Activated CD8-positive, alpha-beta T cell treated with anti-CD3 and anti-CD28 coated beads for 36 hours (primary cell): ENCODE data around the gene OR5AS1. TPM values are rescaled to one million over a fixed set of nuclear protein-coding genes. Genes with fewer than 3 reads are reported as not detected.
"Not testable (repeated sequence)": the region's sequence is repeated elsewhere in the genome, so short reads cannot be mapped to it uniquely, and the experiment has no call there.

Source experiments
- ATAC-seq: fragments of 200-7000 bp; cut with Tn5 transposase; one replicate; pipeline ENCODE4 v1.10.0; 2021; ENCODE audit warnings: mild to moderate bottlenecking, moderate library complexity
- CTCF ChIA-PET: fragments of 350-600 bp; sonication (Branson Sonifier 250); formaldehyde crosslinking; loops from one replicate; lab custom pipeline; 2021; ENCODE audit warnings: antibody characterized with exemption; lab: Charles Lee
- POLR2A ChIA-PET: fragments of 350-600 bp; sonication (Branson Sonifier 250); formaldehyde crosslinking; loops from one replicate; lab custom pipeline; 2021; ENCODE audit warnings: antibody characterized with exemption; lab: Charles Lee
- DNase-seq: peaks from one replicate; pipeline ENCODE4 v3.0.0-alpha.2; 2020
- H3K27ac Mint-ChIP-seq: one replicate; pipeline ENCODE4 v1.8.0; 2021; ENCODE audit warnings: mild to moderate bottlenecking, mixed read lengths
- H3K27me3 Mint-ChIP-seq: one replicate; pipeline ENCODE4 v1.8.0; 2021; ENCODE audit warnings: mixed read lengths
- H3K36me3 Mint-ChIP-seq: one replicate; pipeline ENCODE4 v1.8.0; 2021; ENCODE audit warnings: low read depth, mixed read lengths
- H3K4me1 Mint-ChIP-seq: one replicate; pipeline ENCODE4 v1.8.0; 2021; ENCODE audit warnings: low read depth, mixed read lengths
- H3K4me3 Mint-ChIP-seq: one replicate; pipeline ENCODE4 v1.8.0; 2021; ENCODE audit warnings: mild to moderate bottlenecking, moderate library complexity, mixed read lengths
- H3K9me3 Mint-ChIP-seq: one replicate; pipeline ENCODE4 v1.8.0; 2021; ENCODE audit warnings: mixed read lengths
- intact Hi-C: fragments of 100-400 bp; cut with micrococcal nuclease; formaldehyde crosslinking; loops from one replicate; pipeline ENCODE4 v1.10.0; 2022
- total RNA-seq, 2 experiments: library from RNA; stranded (reverse); gene quantifications; one replicate each; pipeline ENCODE4 v1.2.3, GENCODE V29; 2021
- TF ChIP-seq, protein P1 (sequence below): fragments of 200-600 bp; IDR thresholded peaks from one replicate; pipeline ENCODE4 v1.8.0; 2022; ENCODE audit warnings: antibody characterized with exemption, mild to moderate bottlenecking

The OR5AS1 gene
- total RNA-seq, 2 experiments from 2014 or later, result not detected

DNA sequence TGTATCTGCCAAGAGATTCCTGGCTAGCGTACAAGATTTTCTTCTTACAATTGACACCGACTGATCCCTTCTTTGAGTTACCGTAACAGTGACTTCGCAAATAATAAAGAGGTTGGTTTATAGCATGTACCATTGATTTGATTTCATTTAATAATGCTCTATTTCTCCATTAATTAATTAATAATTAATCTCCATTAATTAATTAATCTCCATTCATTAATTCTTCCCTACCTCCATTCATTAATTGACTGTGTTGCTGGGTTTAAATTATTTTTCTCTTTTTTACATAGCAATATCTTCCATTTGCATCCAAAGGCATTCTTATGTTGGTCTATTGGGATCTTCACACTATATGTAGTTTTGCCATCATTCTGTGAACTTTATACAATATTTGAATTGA lies 21.0 kb downstream of the OR5AS1 start:
- ChIA-PET CTCF (no interaction called here), POLR2A (no interaction called here)
- no peak for ATAC-seq
- no peaks in the 10 kb centered on the region for H3K27me3 Mint-ChIP-seq
- no peak overlapping the region for H3K27ac Mint-ChIP-seq
- H3K4me3 Mint-ChIP-seq, result no peak overlapping the region
- no peaks in the 10 kb centered on the region for H3K36me3 Mint-ChIP-seq
- DNase-seq, result no peak
- peaks cover 5% of the 10 kb centered on the region for H3K9me3 Mint-ChIP-seq
- H3K4me1 Mint-ChIP-seq, result no peaks in the 10 kb centered on the region
- intact Hi-C loops, result no loop called here
- TF ChIP-seq, protein P1, sequence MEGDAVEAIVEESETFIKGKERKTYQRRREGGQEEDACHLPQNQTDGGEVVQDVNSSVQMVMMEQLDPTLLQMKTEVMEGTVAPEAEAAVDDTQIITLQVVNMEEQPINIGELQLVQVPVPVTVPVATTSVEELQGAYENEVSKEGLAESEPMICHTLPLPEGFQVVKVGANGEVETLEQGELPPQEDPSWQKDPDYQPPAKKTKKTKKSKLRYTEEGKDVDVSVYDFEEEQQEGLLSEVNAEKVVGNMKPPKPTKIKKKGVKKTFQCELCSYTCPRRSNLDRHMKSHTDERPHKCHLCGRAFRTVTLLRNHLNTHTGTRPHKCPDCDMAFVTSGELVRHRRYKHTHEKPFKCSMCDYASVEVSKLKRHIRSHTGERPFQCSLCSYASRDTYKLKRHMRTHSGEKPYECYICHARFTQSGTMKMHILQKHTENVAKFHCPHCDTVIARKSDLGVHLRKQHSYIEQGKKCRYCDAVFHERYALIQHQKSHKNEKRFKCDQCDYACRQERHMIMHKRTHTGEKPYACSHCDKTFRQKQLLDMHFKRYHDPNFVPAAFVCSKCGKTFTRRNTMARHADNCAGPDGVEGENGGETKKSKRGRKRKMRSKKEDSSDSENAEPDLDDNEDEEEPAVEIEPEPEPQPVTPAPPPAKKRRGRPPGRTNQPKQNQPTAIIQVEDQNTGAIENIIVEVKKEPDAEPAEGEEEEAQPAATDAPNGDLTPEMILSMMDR, result no peak

DNA sequence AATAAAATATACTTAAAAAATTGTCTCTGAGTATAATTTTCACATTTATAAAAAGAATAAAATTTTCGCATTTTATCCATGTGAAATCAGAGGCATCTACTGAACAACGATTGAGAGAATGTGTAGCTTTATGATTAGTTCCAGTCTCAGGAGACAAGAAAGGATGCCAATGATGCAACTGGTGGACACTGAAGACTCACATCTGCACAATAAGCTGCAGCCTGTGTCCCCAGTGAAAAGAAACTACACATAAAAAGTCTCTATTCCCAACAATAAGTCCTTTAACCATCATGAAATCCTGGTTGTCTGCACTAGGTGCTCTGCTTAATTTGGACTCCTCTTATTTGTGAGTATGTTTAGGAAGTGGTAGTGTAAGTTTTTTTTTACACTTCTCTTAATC lies 22.0 kb downstream of the OR5AS1 start:
- ATAC-seq (no peak), DNase-seq (no peak)
- TF ChIP-seq, protein P1, result no peak
- intact Hi-C loops, result no loop called here
- H3K36me3 Mint-ChIP-seq, result no peaks in the 10 kb centered on the region
- H3K27ac Mint-ChIP-seq, result no peak overlapping the region
- H3K9me3 Mint-ChIP-seq, result peaks cover 5% of the 10 kb centered on the region
- H3K27me3 Mint-ChIP-seq, result no peaks in the 10 kb centered on the region
- no peak overlapping the region for H3K4me3 Mint-ChIP-seq
- ChIA-PET CTCF (no interaction called here), POLR2A (no interaction called here)
- no peaks in the 10 kb centered on the region for H3K4me1 Mint-ChIP-seq

DNA sequence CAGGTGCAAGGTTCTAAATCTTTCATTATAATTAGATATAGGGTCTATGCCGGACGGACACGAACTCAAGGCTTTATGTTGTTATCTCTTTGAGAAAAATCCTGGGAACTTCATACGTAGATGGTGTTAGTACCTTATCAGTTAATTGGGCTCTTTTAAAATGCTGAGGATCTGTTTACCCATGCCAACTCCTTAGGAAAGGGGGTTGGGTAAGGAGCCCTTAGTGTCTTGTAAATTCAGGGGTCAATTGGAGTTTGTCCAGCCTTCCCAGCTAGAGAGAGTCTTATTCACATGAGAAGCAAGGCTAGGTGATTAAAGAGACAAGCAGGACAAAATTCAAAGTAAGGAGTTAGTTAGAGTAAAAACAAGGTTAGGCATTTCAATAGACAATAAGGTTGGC lies 28.9 kb downstream of the OR5AS1 start:
- H3K4me3 Mint-ChIP-seq, result not testable (repeated sequence)

DNA sequence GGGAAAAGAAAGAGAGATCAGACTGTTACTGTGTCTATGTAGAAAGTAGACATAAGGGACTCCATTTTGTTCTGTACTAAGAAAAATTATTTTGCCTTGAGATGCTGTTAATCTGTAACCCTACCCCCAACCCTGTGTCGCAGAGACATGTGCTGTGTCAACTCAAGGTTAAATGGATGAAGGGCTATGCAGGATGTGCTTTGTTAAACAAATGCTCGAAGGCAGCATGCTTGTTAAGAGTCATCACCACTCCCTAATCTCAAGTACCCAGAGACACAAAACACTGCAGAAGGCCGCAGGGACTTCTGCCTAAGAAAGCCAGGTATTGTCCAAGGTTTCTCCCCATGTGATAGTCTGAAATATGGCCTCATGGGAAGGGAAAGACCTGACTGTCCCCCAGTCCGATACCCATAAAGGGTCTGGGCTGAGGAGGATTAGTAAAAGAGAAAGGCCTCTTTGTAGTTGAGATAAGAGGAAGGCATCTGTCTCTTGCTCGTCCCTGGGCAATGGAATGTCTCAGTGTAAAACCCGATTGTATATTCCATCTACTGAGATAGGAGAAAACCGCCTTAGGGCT lies 30.3 kb downstream of the OR5AS1 start:
- ATAC-seq, H3K27ac Mint-ChIP-seq, CTCF ChIA-PET, H3K4me3 Mint-ChIP-seq, H3K4me1 Mint-ChIP-seq, intact Hi-C loops, H3K36me3 Mint-ChIP-seq, POLR2A ChIA-PET, H3K27me3 Mint-ChIP-seq, DNase-seq: not testable (repeated sequence)
- H3K9me3 Mint-ChIP-seq, result peaks cover 22% of the 10 kb centered on the region

More for the DNA sequence above, 28.9 kb downstream of the OR5AS1 start:
- peaks cover 22% of the 10 kb centered on the region for H3K9me3 Mint-ChIP-seq
- H3K27me3 Mint-ChIP-seq, DNase-seq, intact Hi-C loops, POLR2A ChIA-PET, CTCF ChIA-PET, H3K27ac Mint-ChIP-seq, H3K4me1 Mint-ChIP-seq, ATAC-seq, H3K36me3 Mint-ChIP-seq: not testable (repeated sequence)

DNA sequence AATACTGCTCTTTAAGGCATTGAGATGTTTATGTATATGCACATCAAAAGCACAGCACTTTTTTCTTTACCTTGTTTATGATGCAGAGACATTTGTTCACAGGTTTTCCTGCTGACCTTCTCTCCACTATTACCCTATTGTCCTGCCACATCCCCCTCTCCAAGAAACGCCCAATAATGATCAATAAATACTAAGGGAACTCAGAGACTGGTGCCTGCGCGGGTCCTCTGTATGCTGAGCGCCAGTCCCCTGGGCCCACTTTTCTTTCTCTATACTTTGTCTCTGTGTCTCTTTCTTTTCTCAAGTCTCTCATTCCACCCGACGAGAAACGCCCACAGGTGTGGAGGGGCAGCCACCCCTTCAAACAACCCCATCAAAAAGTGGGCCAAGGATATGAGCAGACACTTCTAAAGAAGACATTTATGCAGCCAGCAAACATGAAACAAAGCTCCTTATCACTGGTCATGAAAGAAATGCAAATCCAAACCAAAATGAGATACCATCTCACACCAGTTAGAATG lies 30.9 kb downstream of the OR5AS1 start:
- H3K9me3 Mint-ChIP-seq, result peaks cover 24% of the 10 kb centered on the region
- H3K27ac Mint-ChIP-seq, intact Hi-C loops, CTCF ChIA-PET, H3K36me3 Mint-ChIP-seq, POLR2A ChIA-PET, H3K4me1 Mint-ChIP-seq, H3K27me3 Mint-ChIP-seq, DNase-seq, H3K4me3 Mint-ChIP-seq, ATAC-seq: not testable (repeated sequence)

DNA sequence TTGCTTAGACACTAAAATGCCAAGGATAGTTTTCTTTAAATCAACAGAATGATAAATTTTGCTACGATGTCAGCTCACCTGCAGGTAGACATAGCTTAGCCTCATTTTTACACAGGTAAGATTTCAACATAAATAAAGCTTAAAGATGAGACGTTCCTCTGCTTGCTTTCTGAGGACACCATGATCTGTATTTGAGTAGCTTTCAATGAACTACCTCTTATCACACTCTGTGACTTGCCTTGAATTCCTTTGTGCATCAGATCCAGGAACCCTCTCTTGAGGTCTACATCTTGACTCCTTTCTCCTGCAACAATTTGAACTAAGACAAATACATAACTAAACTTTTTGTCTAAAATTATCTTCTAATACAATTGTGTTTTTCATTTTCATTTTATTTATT lies 39.5 kb downstream of the OR5AS1 start:
- no peak overlapping the region for H3K4me3 Mint-ChIP-seq
- ChIA-PET CTCF (no interaction called here), POLR2A (no interaction called here)
- DNase-seq (no peak), ATAC-seq (no peak)
- no peaks in the 10 kb centered on the region for H3K27me3 Mint-ChIP-seq
- intact Hi-C loops, result no loop called here
- no peaks in the 10 kb centered on the region for H3K36me3 Mint-ChIP-seq
- H3K27ac Mint-ChIP-seq, result no peak overlapping the region
- H3K9me3 Mint-ChIP-seq, result peaks cover 15% of the 10 kb centered on the region
- H3K4me1 Mint-ChIP-seq, result no peaks in the 10 kb centered on the region
- TF ChIP-seq, protein P1, result no peak

Other genes starting within 250 kb of the OR5AS1 start
- gene OR5D14, start 232.1 kb upstream of the OR5AS1 start, total RNA-seq, result not detected
- not detected for gene OR5L1, start 216.3 kb upstream of the OR5AS1 start, total RNA-seq
- not detected for gene OR5D18, start 208.0 kb upstream of the OR5AS1 start, total RNA-seq
- gene OR5L2, start 200.4 kb upstream of the OR5AS1 start, total RNA-seq, result not detected
- gene OR5D16, start 188.9 kb upstream of the OR5AS1 start, total RNA-seq, result not detected
- not detected for gene TRIM51, start 144.4 kb upstream of the OR5AS1 start, total RNA-seq
- gene OR5W2, start 113.1 kb upstream of the OR5AS1 start, total RNA-seq, result not detected
- not detected for gene OR5I1, start 91.3 kb upstream of the OR5AS1 start, total RNA-seq
- not detected for gene OR10AG1, start 57.7 kb upstream of the OR5AS1 start, total RNA-seq
- gene OR5F1, start 33.0 kb upstream of the OR5AS1 start, total RNA-seq, result not detected
- gene OR8I2, start 65.7 kb downstream of the OR5AS1 start, total RNA-seq, result not detected
- gene OR8H2, start 76.0 kb downstream of the OR5AS1 start, total RNA-seq, result not detected
- not detected for gene OR8H3, start 94.7 kb downstream of the OR5AS1 start, total RNA-seq
- gene OR8J3, start 112.5 kb downstream of the OR5AS1 start, total RNA-seq, result not detected
- gene OR8K5, start 132.7 kb downstream of the OR5AS1 start, total RNA-seq, result not detected
- not detected for gene OR5J2, start 149.0 kb downstream of the OR5AS1 start, total RNA-seq
- gene OR5T2, start 206.6 kb downstream of the OR5AS1 start, total RNA-seq, result not detected
- not detected for gene OR5T3, start 224.6 kb downstream of the OR5AS1 start, total RNA-seq
- gene OR5T1, start 246.5 kb downstream of the OR5AS1 start, total RNA-seq, result not detected